Stomach (tissue), 9 donors: ENCODE data around the gene MAIP1. TPM values are rescaled to one million over a fixed set of nuclear protein-coding genes. Genes with fewer than 3 reads are reported as not detected.
A peak's percentile ranks its signal among the peaks of the same experiment; 100 is the strongest.
"Not testable (repeated sequence)": the region's sequence is repeated elsewhere in the genome, so short reads cannot be mapped to it uniquely, and the experiment has no call there.

Experiments used
- DNase-seq, 2 donors: peaks; one replicate each; pipeline versions ENCODE4 v3.0.0 to v3.0.0-alpha.2; 2013 to 2019
- H3K27ac ChIP-seq, 5 donors: fragments of 200-600 bp in 4 of 5; sonication (generic) in 4 of 5; one replicate each; pipeline ENCODE4 v1.5.1; 2013 to 2019; ENCODE audit warnings: mild to moderate bottlenecking in 1 of 5, moderate library complexity in 1 of 5
- H3K27me3 ChIP-seq, 3 donors: fragments of 200-600 bp; sonication (generic); one replicate each; pipeline ENCODE4 v1.5.1; 2017 to 2019; ENCODE audit warnings: mixed run types in 1 of 3
- H3K36me3 ChIP-seq, 4 donors: fragments of 200-600 bp; sonication (generic); 1 replicate in 3 of 4; 2 replicates in 1 of 4; pipeline ENCODE4 v1.5.1; 2016 to 2019
- H3K4me1 ChIP-seq, 4 donors: fragments of 200-600 bp; sonication (generic); one replicate each; pipeline ENCODE4 v1.5.1; 2016 to 2019
- H3K4me3 ChIP-seq, 4 donors: fragments of 200-600 bp; sonication (generic) in 3 of 4; one replicate each; pipeline ENCODE4 v1.5.1; 2016 to 2019; ENCODE audit warnings: mild to moderate bottlenecking in 1 of 4
- H3K9me3 ChIP-seq, 4 donors: fragments of 200-600 bp; sonication (generic); one replicate each; pipeline ENCODE4 v1.5.1; 2016 to 2019
- CTCF ChIP-seq, 7 experiments: fragments of 450-650 bp in 4 of 7; fragments of 200-600 bp in 3 of 7; sonication (generic) in 3 of 7; IDR thresholded peaks; one replicate each; pipeline ENCODE4 v1.5.1; 2016 to 2019; ENCODE audit warnings: antibody characterized with exemption in 7 of 7, control low read depth in 2 of 7, mild to moderate bottlenecking in 1 of 7
- EP300 ChIP-seq: sonication (generic); formaldehyde crosslinking; IDR thresholded peaks from one replicate; pipeline ENCODE4 v1.6.1; 2017; ENCODE audit warnings: antibody characterized with exemption
- POLR2A ChIP-seq, 4 donors: fragments of 450-650 bp; IDR thresholded peaks; one replicate each; pipeline ENCODE4 v1.6.1; 2016; ENCODE audit warnings: antibody characterized with exemption in 4 of 4, control low read depth in 2 of 4, mild to moderate bottlenecking in 1 of 4, moderate library complexity in 1 of 4
- POLR2AphosphoS5 ChIP-seq, 3 donors: sonication (generic); formaldehyde crosslinking; IDR thresholded peaks; one replicate each; pipeline ENCODE4 v1.6.1; 2016; ENCODE audit warnings: antibody characterized with exemption in 3 of 3
- WGBS, 5 donors: extraction: QIAGEN DNeasy Blood & Tissue Kit in 3 of 5; methylation state at CpG; one replicate each; pipeline versions ENCODE4 v1.1.5 to v1.1.7; 2013 to 2018; 5-methylcytosine and 5-hydroxymethylcytosine counted together
- intact Hi-C: fragments of 100-400 bp; cut with DNase I; formaldehyde crosslinking; loops from one replicate; pipeline ENCODE4 v1.15.1; 2023; ENCODE audit warnings: low total_unique reads
- polyA plus RNA-seq, 3 donors: library from polyadenylated mRNA; stranded (reverse); fragments of 200-250 nt; gene quantifications; one replicate each; pipeline ENCODE4 v1.2.3, GENCODE V29; 2013
- total RNA-seq, 5 donors: library from RNA; depleted of rRNA; stranded (reverse); fragments of >200 nt; gene quantifications; one replicate each; pipeline versions ENCODE4 v1.1.0 to v1.2.3, GENCODE V29; 2014 to 2016
- donor health status: healthy with polysubstance abuse.
- donor health status: Bipolar disorder and iron deficiency.
- donor health status: healthy.

Gene MAIP1
- total and polyA plus RNA-seq, 8 donors: 7.0 to 30.4 (median 22.9) TPM; not detected in 1

GRCh38 chr2:199911052-199911876 is 44.1 kb upstream of the MAIP1 start, which contains the start of gene C2orf69:
TSS of gene C2orf69 (plus strand) at chr2:199911293. CDS start at chr2:199911439, 146 bp downstream.
- intact Hi-C loops: no loop called here
- H3K4me1 ChIP-seq: peaks cover 14 to 39% (median 31%) of the 10 kb centered on the region in 4 donors
- WGBS, 5 donors: 0% methylated on average over 34 to 85 of the region's 85 CpGs
- DNase-seq: peak; percentile 97 to 99
- H3K4me3 ChIP-seq: peak within 1 kb of the TSS; percentile 69 to 95 (median 80)
- H3K9me3 ChIP-seq: no peaks in the 10 kb centered on the region
- peaks cover 0 to 4% (median 4%) of the 10 kb centered on the region in 4 donors for H3K36me3 ChIP-seq
- H3K27me3 ChIP-seq: no peaks in the 10 kb centered on the region
- peak; percentile 71 to 88 (median 87) for TF ChIP-seq POLR2AphosphoS5 (IDR thresholded peaks at IDR 0.05)
- no peak for TF ChIP-seq EP300
- peak in 1 of 7 experiments; percentile 4 for TF ChIP-seq CTCF (IDR thresholded peaks at IDR 0.05)
- TF ChIP-seq POLR2A (IDR thresholded peaks at IDR 0.05): peak in 1 of 4 donors; percentile 79
- peak within 1 kb of the TSS; percentile 94 to 100 (median 98) for H3K27ac ChIP-seq

GRCh38 chr2:199911877-199912161 is 43.6 kb upstream of the MAIP1 start:
- TF ChIP-seq EP300: no peak
- peaks cover 0 to 10% (median 9%) of the 10 kb centered on the region in 4 donors for H3K36me3 ChIP-seq
- H3K4me3 ChIP-seq: peak overlapping the region; percentile 69 to 95 (median 80)
- WGBS, 5 donors: 0% methylated on average over 13 of the region's 13 CpGs
- H3K27ac ChIP-seq: peak overlapping the region; percentile 94 to 100 (median 98)
- H3K4me1 ChIP-seq: peaks cover 14 to 39% (median 31%) of the 10 kb centered on the region in 4 donors
- no peaks in the 10 kb centered on the region for H3K27me3 ChIP-seq
- H3K9me3 ChIP-seq: no peaks in the 10 kb centered on the region
- no peak for DNase-seq
- intact Hi-C loops: no loop called here

- peaks cover 3 to 17% (median 16%) of the 10 kb centered on the region in 4 donors for H3K36me3 ChIP-seq
- peak overlapping the region in 1 of 5 donors; percentile 100 for H3K27ac ChIP-seq
- H3K4me3 ChIP-seq: peak overlapping the region; percentile 69 to 95 (median 80)
- H3K4me1 ChIP-seq: peaks cover 14 to 39% (median 31%) of the 10 kb centered on the region in 4 donors
- intact Hi-C loops, DNase-seq, H3K9me3 ChIP-seq, H3K27me3 ChIP-seq: not testable (repeated sequence)
- 88 to 93% (median 91%) methylated on average over 12 of the region's 12 CpGs for WGBS, 5 donors
Observed at GRCh38 chr2:199912553-199913114, 42.7 kb upstream of the MAIP1 start.

GRCh38 chr2:199914372-199914958 is 40.9 kb upstream of the MAIP1 start:
- 23 to 43% (median 28%) methylated on average over 2 of the region's 2 CpGs for WGBS, 5 donors

More at GRCh38 chr2:199914372-199914958, 40.9 kb upstream of the MAIP1 start:
- H3K4me3 ChIP-seq: no peak overlapping the region
- peak in 1 of 2 donors; percentile 21 for DNase-seq
- intact Hi-C loops: no loop called here
- H3K27me3 ChIP-seq: no peaks in the 10 kb centered on the region
- peaks cover 11 to 35% (median 31%) of the 10 kb centered on the region in 4 donors for H3K36me3 ChIP-seq
- H3K4me1 ChIP-seq: peaks cover 14 to 39% (median 31%) of the 10 kb centered on the region in 4 donors
- no peak overlapping the region for H3K27ac ChIP-seq
- TF ChIP-seq CTCF (IDR thresholded peaks at IDR 0.05) (no peak), POLR2A (IDR thresholded peaks at IDR 0.05) (no peak), EP300 (no peak), POLR2AphosphoS5 (IDR thresholded peaks at IDR 0.05) (no peak)
- no peaks in the 10 kb centered on the region for H3K9me3 ChIP-seq
